HG02610 (cell line): ENCODE measurements around the gene DHRSX.
"Not testable (repeated sequence)": the region's sequence is repeated elsewhere in the genome, so short reads cannot be mapped to it uniquely, and the experiment has no call there.

Experiments
- ATAC-seq: cut with Tn5 transposase; IDR thresholded peaks from one replicate; pipeline ENCODE4 v1.9.1; 2021; ENCODE audit warnings: mild to moderate bottlenecking, moderate library complexity; ENCODE audit not compliant: unreplicated experiment

Gene DHRSX

GRCh38 chrX:2267890-2268289 lies 232.9 kb downstream of the DHRSX start:
- no peak for ATAC-seq

- ATAC-seq = no peak
Measured at GRCh38 chrX:2266445-2267349, 234.1 kb downstream of the DHRSX start.

GRCh38 chrX:2265658-2266444 lies 234.9 kb downstream of the DHRSX start:
- not testable (repeated sequence) for ATAC-seq

- no peak for ATAC-seq
Measured at GRCh38 chrX:2264179-2265030, 236.4 kb downstream of the DHRSX start.

GRCh38 chrX:2263203-2263602 lies 237.6 kb downstream of the DHRSX start:
- ATAC-seq = no peak

GRCh38 chrX:2262668-2263055 lies 238.1 kb downstream of the DHRSX start:
- ATAC-seq = no peak

- no peak for ATAC-seq
Measured at GRCh38 chrX:2261831-2262667, 238.7 kb downstream of the DHRSX start.

- ATAC-seq = no peak
Measured at GRCh38 chrX:2252331-2253065, 248.3 kb downstream of the DHRSX start.

GRCh38 chrX:2251211-2251610 lies 249.6 kb downstream of the DHRSX start:
- ATAC-seq = no peak

GRCh38 chrX:2243913-2244460 lies 256.8 kb downstream of the DHRSX start:
- no peak for ATAC-seq

GRCh38 chrX:2242980-2243379 lies 257.8 kb downstream of the DHRSX start:
- no peak for ATAC-seq

GRCh38 chrX:2242326-2242725 lies 258.4 kb downstream of the DHRSX start:
- no peak for ATAC-seq

GRCh38 chrX:2241496-2241895 lies 259.3 kb downstream of the DHRSX start:
- ATAC-seq = not testable (repeated sequence)

GRCh38 chrX:2240761-2241160 lies 260.0 kb downstream of the DHRSX start:
- not testable (repeated sequence) for ATAC-seq

- ATAC-seq = no peak
Measured at GRCh38 chrX:2237976-2238375, 262.8 kb downstream of the DHRSX start.

- ATAC-seq = no peak
Measured at GRCh38 chrX:2231570-2232192, 269.1 kb downstream of the DHRSX start.

- no peak for ATAC-seq
Measured at GRCh38 chrX:2230457-2230856, 270.3 kb downstream of the DHRSX start.

GRCh38 chrX:2228536-2228935 lies 272.2 kb downstream of the DHRSX start:
- ATAC-seq = no peak
